ENCODE measurements around the gene TYROBP.

Gene TYROBP

DNA sequence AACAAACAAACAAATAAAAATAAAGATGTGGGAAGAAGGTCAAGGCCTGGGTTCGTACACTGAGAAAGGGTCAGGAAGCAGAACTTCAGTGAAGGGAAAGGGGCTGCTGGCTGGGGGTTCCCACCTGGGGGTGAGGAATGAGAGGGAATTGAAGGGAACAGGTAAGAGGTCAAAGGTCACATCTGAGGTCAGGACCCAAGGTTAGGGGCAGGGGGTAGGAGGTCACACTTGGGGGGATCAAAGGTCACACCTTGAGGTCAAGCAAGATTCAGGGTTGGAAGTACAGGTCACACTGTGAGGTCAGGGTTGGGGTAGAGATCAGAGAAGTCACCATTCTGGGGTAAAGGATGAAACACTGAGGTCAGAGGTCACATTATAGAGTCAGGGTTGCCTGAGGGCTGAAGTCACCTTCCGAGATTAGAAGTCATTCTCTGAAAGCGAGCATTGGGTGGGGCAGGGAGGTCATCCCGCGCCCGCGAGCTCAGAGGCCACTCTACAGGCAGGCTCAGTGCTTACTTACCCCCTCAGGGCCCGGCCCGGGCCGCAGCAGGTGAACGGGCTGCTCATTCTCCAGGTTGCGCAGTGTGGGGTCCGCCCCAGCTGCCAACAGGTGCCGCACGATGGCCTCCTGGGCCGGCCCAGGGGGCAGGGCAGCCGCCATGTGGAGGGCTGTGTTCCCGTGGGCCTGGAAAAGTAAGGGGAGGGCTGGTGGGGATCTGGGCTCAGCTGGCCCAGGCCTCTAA lies 18.6 kb downstream of the TYROBP start:
- TF ChIP-seq, protein P1, sequence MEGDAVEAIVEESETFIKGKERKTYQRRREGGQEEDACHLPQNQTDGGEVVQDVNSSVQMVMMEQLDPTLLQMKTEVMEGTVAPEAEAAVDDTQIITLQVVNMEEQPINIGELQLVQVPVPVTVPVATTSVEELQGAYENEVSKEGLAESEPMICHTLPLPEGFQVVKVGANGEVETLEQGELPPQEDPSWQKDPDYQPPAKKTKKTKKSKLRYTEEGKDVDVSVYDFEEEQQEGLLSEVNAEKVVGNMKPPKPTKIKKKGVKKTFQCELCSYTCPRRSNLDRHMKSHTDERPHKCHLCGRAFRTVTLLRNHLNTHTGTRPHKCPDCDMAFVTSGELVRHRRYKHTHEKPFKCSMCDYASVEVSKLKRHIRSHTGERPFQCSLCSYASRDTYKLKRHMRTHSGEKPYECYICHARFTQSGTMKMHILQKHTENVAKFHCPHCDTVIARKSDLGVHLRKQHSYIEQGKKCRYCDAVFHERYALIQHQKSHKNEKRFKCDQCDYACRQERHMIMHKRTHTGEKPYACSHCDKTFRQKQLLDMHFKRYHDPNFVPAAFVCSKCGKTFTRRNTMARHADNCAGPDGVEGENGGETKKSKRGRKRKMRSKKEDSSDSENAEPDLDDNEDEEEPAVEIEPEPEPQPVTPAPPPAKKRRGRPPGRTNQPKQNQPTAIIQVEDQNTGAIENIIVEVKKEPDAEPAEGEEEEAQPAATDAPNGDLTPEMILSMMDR (IDR thresholded peaks at IDR 0.05; ENCODE audit: insufficient read depth, missing control alignments), result no peak

DNA sequence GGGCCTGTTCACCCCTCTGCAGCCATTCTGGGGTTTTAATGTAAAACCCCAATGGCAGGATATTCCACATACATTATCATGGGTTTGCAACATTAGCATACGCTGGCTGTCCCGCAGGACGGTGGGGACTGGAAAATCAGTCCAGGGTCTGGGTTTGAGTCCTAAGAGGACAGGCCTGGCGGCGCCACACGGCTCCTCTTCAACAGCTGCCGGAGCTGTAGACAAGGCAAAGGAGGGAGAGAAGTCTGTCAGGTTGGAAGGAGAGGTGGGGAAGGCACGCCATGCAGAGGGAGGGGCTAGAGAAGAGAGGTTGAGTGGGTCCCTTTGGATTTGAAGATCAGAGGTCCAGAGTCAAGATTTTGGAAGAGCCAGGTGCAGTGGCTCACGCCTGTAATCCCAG lies 19.7 kb downstream of the TYROBP start:
- DNase-seq (ENCODE audit: insufficient read length, low spot score) (peak; percentile 3), FAIRE-seq (no peak)
- TF ChIP-seq, protein P1 (IDR thresholded peaks at IDR 0.05; ENCODE audit: insufficient read depth, missing control alignments), result no peak

More for the DNA sequence above, 18.6 kb downstream of the TYROBP start:
- no peak for FAIRE-seq
- DNase-seq (ENCODE audit: insufficient read length, low spot score), result peak; percentile 1

DNA sequence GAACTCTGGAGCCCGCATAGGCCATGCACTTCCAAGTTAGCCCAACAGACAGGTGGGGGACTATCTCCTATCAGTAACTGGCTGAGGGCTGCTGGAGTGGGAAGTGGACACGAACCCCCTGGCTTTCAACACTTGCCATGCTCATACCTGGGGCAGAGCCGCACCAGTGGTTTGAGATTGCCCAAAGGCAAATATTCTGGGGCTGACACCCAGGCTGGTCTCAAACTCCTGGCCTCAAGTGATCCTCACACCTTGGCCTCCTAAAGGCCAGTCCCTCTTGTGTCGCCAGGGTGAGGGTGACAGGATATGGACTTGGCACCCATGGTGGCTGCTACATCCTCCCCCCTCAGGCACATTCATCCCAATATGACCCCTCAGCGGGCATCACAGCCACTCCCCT lies 20.9 kb downstream of the TYROBP start:
- no peak for FAIRE-seq

DNA sequence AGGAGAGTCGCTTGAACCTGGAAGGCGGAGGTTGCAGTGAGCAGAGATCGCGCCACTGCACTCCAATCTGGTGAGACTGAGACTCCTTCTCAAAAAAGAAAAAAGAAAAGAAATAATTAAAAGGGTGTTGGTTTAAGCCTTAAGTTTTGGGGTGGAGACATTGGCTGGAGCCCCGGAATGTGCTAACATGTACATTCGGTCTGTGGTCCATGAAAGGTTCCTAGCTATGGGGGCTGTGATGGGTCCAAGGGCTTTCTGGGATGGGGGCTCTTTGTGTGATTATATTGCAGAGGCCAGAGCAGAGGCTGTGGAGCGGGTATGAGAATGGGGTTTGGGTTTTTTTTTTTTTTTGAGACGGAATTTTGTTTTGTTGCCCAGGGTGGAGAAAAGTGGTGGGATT lies 22.2 kb downstream of the TYROBP start:
- DNase-seq (ENCODE audit: insufficient read length, low spot score) (no peak), FAIRE-seq (no peak)
- TF ChIP-seq, protein P1 (IDR thresholded peaks at IDR 0.05; ENCODE audit: insufficient read depth, missing control alignments), result no peak

More for the DNA sequence above, 20.9 kb downstream of the TYROBP start:
- TF ChIP-seq, protein P1 (IDR thresholded peaks at IDR 0.05; ENCODE audit: insufficient read depth, missing control alignments), result no peak
- DNase-seq (ENCODE audit: insufficient read length, low spot score), result peak; percentile 12

DNA sequence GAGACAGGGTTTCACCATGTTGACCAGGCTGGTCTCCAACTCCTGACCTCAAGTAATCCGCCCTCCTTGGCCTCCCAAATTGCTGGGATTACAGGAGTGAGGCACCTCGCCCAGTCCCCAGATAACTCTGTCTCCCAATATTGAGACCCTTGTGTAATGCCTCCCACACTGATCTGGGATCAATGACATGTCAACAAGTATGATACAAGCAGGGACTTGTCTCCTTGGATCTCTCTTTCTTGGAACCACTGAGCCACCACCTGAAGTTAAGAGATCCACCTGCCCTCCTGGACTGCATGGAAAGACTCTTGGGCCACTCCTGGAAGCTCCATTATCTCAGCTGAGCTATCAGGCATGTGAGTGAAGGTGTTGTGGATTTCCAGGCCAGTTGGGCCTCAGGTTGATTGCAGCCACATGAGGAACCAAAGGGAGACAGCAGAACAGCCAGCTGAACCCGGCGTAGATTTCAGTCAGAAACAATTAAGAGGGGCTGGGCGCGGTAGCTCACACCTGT lies 22.8 kb downstream of the TYROBP start:
- FAIRE-seq, result no peak
- TF ChIP-seq, protein P1 (IDR thresholded peaks at IDR 0.05; ENCODE audit: insufficient read depth, missing control alignments), result no peak

DNA sequence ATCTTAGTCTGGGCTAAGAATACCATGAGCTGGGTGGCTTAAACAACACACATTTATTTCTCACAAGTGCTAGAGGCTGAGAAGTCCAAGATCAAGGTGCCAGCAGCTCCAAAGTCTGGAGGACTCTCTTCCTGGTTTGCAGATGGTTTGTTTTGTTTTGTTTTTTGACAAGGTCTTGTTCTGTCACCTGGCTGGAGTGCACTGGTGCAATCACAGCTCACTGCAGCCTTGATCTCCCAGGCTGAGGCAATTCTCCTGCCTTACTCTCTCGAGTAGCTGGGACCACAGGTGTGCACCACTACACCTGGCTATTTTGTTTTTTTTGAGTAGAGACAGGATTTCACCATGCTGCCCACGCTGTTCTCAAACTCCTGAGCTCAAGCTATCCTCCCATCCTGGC lies 24.2 kb downstream of the TYROBP start:
- TF ChIP-seq, protein P1 (IDR thresholded peaks at IDR 0.05; ENCODE audit: insufficient read depth, missing control alignments), result no peak
- DNase-seq (ENCODE audit: insufficient read length, low spot score), result no peak
- FAIRE-seq, result no peak

More for the DNA sequence above, 22.8 kb downstream of the TYROBP start:
- no peak for DNase-seq (ENCODE audit: insufficient read length, low spot score)

Measured in D721Med (cell line).